ENCODE results near the gene RAD51B.

The RAD51B gene

DNA sequence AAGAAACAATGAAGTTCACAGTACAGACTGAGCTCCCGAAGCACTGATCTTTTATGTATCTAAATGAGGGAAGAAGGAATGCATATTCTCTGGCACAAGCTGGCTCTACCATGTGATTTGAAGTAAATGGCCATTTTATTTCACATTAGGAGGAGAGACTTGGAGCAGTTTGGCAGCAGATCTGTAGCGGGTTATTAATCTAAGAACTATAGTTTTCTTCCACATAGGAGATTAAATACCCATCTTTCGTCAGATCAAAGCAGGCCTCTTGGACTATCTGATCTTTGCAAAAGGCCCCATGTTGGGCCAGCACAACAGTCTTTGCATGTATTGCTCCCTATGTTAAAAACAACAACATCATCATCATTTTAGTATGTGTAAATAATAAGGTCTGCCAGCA, 495.5 kb downstream of the RAD51B start:
- DNase-seq = no peak

DNA sequence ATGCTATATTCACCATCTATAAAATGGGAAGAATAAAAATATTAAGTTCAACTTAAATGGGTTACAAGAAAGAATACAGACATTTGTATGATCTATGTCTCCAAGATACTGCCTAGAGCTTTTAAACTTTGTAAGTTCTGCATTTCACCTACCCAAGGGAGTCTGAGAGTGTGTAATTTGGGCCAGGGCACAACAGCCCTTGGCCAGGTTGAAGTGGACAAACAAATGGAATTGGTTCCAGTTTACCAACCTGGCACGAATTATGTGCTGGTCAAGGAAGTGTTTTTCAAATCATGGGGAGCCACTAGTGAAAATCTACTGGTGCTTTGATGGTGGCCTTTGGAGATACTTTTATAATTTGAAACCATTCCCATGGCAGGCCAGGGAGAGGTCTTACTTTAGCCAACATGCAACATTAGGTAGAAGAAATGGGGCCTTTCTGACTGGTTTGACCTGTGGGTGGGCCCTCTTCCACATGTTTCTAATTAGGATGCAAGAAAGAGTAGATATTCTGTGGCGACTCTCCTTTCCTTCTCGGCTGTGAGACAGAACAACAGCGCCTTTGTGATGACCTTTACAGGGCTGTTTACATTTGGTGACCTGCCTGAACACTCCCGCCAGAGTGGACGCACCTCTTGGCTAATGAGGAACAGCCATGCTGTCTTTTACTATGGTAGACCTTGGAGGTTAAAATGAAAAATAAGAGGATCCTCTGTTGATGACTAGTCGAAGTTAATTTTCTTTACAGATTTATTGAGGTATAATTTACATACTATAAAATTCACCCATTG, 496.7 kb downstream of the RAD51B start:
- no peak for DNase-seq

DNA sequence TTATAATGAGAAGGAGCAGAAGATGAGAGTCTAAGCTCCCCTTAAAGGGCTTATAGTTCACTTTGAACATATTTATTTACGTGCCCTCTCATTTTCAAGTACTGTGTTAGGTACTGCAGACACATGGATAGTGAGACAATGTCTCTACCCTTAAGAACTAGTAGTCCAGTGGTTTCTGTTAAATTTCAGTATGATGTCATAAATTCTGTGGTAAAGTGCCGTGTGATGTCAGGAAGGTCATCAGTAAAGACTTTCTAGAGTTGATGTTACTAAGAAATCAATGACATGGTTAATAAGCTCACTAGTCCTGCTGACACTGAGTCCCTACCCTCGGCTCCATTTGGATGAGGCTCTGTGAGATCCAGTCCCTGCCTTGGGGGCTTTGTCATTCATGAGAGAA, 497.7 kb downstream of the RAD51B start:
- no peak for DNase-seq

DNA sequence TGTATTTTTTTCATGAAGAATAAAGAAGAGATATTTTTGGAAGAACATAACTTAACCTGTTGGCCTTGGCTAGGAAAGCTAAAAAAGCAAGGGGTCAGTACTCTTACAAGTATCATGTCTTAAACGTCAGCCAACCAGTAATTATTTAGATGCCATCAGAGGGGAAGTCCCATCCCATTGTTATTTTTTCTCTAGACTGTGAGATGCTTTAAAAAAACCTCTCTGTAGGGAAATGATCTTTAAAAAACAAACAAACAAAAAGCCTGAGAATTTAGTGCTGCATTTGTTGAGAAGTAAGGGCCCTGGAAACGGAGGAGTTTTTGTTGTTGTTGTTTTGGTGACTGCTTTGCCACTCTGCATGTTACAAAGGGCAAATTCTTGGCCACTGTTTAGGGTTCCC, 499.2 kb downstream of the RAD51B start:
- no peak for DNase-seq

DNA sequence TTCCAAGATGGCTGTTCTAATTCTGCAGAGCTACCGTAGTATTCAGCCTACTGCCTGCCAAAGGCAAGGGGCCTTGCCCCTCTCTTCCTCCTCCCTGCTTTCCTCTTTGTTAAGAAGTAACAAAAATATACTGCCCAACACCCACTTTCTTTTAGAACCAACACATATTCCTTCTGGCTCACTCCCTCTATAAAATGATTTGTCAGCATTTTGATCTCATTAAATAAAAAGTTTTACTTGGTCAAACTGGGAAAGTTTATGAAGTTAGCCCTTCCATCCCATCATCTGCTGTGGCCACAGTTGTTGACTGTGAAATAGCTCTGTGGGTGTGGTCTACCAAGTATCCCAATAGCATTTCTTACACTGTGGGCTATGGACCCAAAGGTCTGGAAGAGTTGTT, 500.9 kb downstream of the RAD51B start:
- DNase-seq = no peak

DNA sequence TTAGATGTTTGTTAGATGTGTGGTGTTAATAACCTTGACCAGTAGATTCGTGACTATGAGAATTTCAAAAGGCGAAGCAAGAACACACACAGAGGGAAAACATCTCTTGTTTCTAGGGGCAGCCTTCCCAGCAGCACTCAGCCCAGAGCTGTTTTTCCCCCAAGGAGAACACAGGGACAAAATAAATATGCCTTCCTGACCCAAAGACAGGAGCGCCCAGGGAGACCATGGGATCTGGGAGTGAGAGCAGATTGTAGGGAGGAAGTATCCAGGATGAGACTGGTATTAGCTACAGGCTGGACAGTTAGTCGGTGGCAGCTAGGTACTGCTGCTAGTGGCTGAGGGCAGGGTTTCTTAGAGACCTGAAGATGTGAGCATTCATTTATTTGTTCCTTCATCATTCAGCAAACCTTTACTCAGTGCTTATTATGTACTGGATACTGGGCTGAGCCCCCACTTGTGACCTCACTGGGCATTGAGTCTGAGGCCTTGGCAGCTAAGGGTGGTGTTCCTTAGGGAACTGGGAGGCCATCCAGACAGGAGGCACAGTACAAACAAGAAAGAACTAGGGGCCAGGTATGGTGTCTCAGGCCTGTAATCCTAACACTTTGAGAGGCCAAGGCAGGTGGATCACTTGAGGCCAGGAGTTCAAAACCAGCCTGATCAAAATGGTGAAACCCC, 503.5 kb downstream of the RAD51B start:
- no peak for DNase-seq

DNA sequence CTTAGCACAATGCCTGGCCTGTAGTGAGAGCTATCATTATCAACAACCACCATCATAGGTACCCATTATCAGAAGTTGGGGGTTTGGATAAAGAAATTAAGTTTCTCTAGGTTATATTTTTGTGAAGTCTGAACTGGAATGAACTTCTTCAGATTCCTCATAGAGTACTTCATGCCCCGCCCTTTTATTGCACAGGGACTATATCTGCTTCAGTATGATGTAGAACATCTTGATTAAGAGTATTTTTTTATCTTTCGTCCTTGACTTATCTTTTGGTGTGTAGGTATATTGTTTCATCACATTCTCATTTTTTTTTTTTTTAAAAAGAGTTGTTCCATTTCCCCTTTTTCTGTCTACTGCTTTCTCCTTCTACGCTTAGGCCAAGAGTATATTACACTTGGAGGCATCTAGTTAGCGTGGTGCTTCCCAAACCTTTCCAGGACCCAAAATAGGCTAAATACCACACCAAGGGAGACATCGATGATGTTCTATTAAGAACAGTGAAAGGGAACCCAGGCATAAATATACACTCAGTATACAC, 505.8 kb downstream of the RAD51B start:
- DNase-seq = no peak

DNA sequence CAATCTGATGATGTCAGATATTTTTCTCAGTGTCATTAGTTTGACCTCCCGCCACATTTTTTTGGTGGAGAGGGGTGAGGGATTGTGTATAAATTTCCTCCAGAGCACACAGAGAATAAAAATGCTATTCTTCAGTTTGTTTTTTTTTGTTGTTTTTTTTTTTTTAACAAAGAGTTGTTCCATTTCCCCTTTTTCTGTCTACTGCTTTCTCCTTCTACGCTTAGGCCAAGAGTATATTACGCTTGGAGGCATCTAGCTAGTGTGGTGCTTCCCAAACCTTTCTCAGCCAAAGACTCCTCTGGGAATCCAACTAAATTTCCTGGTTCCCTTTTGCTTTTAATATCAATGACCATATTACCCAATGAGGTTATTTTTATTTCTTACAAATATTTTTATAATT, 507.7 kb downstream of the RAD51B start:
- DNase-seq = no peak

DNA sequence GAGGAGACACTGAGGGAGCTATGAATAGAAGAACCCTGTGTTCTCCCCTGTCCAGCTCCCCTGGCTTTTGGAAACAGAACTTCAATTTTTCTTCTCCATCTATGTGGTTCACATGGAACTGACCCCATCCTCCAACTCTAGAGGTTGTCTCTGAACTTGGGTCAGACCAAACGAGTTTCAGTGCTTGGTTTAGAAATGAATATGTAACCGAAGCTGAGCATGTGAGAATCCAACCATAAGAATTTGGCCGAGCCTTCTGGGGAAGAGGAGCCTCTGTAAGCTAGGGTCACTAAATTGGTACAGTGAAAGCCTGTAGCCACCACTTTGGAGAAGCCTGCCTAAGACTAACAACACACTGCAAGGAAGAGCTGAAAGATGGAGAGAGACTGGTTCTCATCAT, 508.9 kb downstream of the RAD51B start:
- no peak for DNase-seq

DNA sequence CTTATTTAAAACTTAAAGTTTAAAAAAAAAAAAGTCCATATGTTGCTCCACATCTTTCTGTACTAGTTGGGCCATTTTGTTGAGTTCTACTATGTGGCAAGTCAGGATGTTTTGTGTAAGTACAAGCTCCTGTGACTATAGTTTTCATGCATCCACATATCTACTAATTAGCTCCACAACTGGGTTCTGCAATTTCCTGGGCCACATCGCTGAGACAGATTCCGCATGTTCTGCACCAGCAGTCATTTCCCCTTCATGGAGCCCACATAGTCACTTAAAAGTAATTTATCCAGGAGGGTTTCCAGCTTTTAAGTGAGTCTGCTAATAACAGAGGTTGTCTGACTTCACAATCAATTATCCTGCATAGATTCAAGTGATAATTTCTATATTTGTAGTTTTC, 511.8 kb downstream of the RAD51B start:
- DNase-seq = no peak

DNA sequence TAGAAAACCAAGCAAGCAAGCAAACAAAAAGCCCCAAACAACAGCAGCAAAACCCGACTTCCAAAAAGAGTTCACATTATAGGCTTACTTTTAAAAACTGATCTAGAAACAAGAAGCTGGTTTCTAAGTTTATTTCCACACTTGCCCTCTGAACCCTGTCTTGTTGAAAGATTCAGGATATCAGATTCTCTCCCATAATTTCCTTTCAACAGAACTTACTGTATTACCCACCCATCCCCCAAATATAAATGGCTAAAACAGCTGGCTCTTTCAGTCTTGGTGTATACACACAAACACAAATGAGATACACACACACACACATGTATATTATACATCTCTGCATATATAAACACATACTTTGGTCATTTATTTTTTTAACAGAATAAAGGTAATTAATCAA, 512.4 kb downstream of the RAD51B start:
- no peak for DNase-seq

DNA sequence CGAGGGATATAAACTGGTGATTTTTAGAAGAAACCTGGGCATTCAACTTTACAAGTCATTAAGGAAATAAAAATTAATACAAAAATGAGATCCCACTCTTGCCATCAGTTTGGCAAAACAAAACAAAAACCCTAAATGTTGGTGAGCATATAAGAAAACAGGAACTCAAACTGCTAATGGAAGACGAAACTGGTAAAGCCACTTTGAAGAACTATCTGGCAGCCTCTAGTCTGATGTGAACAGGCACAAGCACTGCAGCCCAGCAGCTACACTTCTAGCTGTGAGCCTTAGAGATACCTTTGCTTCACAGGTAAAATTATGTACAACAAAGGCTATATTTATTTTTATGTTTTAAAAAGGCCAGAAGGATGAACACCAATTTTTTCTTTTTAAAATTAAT, 513.7 kb downstream of the RAD51B start:
- DNase-seq = no peak

DNA sequence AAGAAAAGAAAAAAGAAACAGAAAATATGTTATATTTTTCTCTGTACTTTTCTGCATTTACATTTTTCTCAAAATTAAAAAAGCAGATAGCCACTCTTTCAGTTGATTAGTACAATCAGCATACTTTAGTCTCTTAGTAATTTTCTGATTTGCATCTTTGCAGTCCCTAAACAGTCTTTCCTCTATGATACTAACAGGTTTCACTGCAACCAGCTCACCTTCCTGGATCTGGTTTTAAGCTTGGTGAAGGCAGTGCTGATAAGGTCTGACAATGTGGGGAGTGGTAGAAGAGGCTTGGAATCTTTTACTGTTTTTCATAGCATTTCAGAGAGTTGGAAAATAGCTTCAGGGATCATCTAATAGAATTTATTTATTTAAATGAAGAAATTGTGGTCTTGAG, 515.7 kb downstream of the RAD51B start:
- DNase-seq = no peak

DNA sequence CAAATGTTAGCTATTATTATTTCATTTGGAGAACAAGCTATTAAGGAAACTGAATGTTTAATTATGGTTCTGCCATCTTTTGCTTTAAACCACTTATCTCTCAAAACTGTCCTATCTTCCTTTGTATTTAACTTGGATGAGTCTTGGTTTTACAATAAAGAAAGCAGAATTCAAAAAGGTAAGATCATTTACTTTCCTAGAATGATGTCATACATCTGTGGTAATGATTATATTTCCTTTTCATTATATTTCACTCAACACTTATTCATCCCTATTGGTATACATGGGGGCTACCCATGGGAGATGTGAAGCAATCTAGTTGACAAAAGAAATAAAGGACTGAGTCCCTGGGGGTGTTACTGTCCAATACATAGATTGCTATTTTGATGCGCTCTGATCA, 516.6 kb downstream of the RAD51B start:
- no peak for DNase-seq

DNA sequence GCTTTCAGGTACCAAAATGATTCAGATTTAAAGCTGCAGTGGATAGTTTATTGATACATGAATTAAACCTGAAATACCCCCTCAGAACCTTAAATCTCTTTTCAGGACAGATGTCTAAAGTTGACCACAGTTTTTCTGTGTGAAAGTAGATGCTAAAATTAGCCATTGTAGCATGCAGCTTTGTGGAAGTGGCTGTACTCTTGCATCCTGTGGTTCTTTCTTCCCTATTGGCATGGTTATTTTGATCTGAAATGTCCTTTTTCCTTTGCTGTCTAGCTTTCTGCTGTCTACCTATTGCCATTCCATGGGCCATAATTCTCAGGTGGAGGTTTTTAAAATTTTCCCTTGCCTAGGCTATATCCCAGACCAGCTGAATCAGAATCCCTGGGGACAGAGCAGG, 517.7 kb downstream of the RAD51B start:
- DNase-seq = no peak

DNA sequence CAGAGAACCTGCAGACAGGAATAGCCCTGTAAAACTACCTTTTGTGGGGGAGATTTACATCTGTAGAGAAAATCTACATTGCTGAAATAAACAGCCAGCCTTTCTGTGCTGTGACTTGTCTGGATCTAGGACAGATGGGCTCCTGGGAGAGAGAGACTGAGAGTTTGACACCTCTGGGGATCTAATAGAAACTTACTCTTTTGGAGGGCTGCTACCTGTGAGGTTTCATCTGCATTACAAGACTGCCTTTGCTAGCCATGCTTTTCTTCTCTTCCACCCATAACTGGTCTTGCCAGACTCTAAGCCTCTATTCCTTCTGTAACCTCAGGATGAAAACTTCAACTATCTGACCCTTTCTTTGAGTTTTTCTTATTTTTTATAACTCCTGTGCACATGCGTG, 520.7 kb downstream of the RAD51B start:
- DNase-seq = no peak

DNA sequence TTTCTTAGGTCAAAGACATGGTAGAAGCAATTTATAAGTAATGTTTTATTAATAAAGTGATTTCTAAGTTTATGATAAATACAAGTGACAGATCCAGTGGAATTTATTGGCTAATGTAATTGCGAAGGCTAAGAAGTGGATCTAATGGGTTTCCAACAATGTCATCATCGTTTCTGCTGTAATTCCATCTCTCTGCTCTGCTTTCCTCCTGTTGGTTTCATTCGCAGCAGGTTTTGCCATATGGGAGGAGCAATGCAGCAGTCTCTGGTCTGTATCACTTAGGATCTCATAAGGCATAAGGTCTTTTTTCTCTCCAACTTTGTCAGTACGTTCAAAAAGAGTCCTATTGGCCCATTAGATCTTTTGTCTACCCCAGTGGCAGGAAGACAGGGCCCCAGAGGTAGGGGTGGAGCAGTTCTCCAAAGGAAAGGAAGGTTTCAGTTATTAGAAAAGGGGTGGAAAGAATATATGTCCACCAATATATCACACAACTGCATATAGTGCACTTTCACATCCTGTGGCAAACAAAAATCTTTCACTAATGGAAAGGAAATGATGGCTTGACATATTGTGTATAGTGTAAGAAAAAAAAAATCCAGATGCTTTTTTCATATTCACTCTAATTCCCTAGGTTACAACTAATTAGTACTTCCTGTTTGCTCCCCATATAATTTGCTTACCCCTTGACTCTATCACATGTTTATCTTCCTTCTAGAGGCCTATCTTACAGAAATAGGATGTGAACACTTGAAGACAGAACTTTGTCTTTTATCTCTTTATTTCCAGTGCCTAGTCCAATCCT, 522.0 kb downstream of the RAD51B start:
- DNase-seq = no peak

DNA sequence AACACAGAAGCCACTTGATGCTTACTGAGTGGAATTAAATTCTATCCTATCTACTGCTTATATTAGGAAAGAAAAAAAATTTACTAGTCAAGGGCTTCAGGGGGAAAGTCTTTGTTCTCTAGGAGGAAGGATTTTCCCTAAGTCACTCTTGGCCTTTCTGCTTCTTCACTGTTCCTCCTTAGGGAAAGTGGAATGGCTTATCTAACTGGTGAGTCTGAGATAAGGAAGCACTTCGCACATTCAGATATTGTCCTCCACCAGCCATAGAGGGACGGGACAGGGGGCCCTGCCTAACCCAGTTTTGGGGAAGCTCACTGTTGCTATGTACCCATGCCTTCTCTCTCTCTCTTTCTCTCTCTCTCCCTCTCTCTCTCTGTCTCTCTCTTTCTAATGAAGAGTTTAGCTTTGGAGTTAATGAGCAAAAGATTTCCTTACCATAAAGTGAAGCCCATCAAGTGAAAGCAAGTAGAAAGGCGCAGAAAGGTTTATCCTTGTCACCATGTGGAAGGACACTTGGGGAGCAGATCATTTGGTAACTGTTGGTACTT, 522.7 kb downstream of the RAD51B start:
- DNase-seq = no peak

DNA sequence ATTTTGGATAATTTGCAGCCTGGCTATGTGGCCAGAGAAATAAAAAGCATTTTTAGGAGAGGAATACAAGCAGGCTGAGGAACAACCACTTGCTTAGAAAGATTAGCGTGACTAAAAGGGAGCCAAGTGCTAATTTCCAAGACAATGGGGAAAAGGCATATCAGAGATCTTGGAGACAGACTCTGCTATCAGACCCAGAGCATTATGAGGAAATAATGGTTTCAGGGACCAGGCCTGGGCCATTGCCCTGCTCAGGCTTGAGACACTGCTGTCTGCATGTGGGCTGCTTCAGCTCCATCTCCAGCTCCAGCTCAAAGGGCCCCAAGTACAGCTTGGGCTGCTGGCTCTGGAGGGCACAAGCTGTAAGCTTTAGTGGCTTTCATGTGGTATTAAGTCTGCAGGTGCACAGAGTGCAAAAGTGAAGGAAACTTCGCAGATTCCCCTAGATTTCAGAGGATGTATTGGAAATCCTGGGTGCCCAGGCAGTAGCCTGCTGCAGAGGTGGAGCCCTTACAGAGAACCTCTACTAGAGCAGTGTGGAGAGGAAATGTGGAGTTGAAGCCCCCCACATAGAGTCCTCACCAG, 524.0 kb downstream of the RAD51B start:
- no peak for DNase-seq

DNA sequence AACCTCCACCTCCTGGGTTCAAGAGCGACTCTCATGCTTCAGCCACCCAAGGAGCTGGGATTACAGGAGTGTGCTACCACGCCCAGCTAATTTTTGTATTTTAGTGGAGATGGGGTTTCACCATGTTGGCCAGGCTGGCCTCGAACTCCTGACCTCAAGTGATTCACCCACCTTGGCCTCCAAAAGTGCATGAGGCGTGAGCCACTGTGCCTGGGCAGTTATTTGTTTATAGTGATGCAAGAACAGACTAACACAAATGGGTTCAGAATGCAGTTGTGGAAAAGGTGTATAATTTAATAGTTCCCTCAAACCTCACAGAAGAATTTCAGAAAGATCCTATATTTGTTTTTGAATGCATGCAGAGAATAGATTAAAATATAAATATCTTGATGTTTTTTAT, 526.2 kb downstream of the RAD51B start:
- no peak for DNase-seq

DNA sequence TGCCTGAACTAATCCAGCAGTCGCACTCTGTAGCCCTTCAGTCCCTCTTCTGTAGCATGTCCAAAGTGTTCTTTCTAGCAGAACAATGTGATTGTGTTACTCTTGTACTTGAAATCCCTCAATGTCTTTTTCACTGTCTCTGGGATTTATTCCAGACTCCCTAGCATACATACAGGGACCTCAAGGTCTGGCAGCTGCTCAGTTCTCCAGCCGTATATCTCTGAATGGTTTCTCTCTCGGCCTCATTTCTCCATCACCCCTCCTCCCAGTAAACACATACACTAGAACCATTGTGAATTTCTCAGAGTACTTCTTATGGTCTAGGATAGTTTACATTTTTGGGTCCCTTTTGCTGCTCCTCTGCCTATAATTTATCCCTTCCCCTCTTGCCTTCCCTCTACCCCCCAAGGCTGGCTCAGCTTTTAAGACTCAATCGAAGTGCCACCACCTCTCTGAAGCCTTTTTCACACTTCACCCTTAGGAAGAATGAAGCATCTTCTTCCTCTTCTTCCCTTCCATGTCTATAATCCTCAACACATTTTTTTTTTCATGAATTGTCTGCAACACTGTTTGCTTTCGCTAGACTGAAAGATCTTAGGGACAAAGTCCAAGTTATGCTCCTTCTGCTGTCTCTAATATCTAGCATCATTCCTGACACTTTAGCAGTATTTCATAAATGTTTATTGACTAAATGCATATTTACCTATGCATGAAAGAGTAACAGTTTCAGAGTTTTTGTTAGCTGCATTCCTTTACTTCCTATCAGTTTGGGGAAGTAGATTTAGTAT, 527.2 kb downstream of the RAD51B start:
- no peak for DNase-seq
